GM18517 (cell line): ENCODE data around the gene CAMSAP2.
A peak's percentile ranks its signal among the peaks of the same experiment; 100 is the strongest.
"Not testable (repeated sequence)": the region's sequence is repeated elsewhere in the genome, so short reads cannot be mapped to it uniquely, and the experiment has no call there.

Experiments used
- ATAC-seq: cut with Tn5 transposase; IDR thresholded peaks from one replicate; pipeline ENCODE4 v1.9.1; 2021; ENCODE audit warnings: mild to moderate bottlenecking, moderate library complexity; ENCODE audit not compliant: unreplicated experiment

Gene CAMSAP2

GRCh38 chr1:200738949-200739651, 407 bp downstream of the CAMSAP2 start:
- ATAC-seq = peak; percentile 50

- ATAC-seq = no peak
Observed at GRCh38 chr1:200739702-200740570, 1.2 kb downstream of the CAMSAP2 start.

- no peak for ATAC-seq
Observed at GRCh38 chr1:200740571-200741208, 2.0 kb downstream of the CAMSAP2 start.

GRCh38 chr1:200741551-200742207, 3.0 kb downstream of the CAMSAP2 start:
- no peak for ATAC-seq

- no peak for ATAC-seq
Observed at GRCh38 chr1:200744143-200744542, 5.5 kb downstream of the CAMSAP2 start.

GRCh38 chr1:200749090-200749489, 10.4 kb downstream of the CAMSAP2 start:
- no peak for ATAC-seq

GRCh38 chr1:200750749-200751148, 12.1 kb downstream of the CAMSAP2 start:
- ATAC-seq = not testable (repeated sequence)

- ATAC-seq = peak; percentile 66
Observed at GRCh38 chr1:200751717-200752116, 13.0 kb downstream of the CAMSAP2 start.

GRCh38 chr1:200753650-200754198, 15.0 kb downstream of the CAMSAP2 start:
- no peak for ATAC-seq

GRCh38 chr1:200755456-200755855, 16.8 kb downstream of the CAMSAP2 start:
- no peak for ATAC-seq

- no peak for ATAC-seq
Observed at GRCh38 chr1:200762089-200762488, 23.4 kb downstream of the CAMSAP2 start.

GRCh38 chr1:200767321-200767720, 28.6 kb downstream of the CAMSAP2 start:
- no peak for ATAC-seq

- no peak for ATAC-seq
Observed at GRCh38 chr1:200771625-200772555, 33.2 kb downstream of the CAMSAP2 start.

GRCh38 chr1:200774311-200774710, 35.6 kb downstream of the CAMSAP2 start:
- ATAC-seq = no peak

GRCh38 chr1:200774735-200775444, 36.2 kb downstream of the CAMSAP2 start:
- no peak for ATAC-seq

GRCh38 chr1:200775850-200776249, 37.2 kb downstream of the CAMSAP2 start:
- ATAC-seq = no peak

- ATAC-seq = no peak
Observed at GRCh38 chr1:200776949-200777348, 38.3 kb downstream of the CAMSAP2 start.

- no peak for ATAC-seq
Observed at GRCh38 chr1:200778766-200779165, 40.1 kb downstream of the CAMSAP2 start.

GRCh38 chr1:200779326-200779725, 40.6 kb downstream of the CAMSAP2 start:
- no peak for ATAC-seq
